IPS-NIHi7 (cell line): ENCODE data around the gene KLK13.
A peak's percentile ranks its signal among the peaks of the same experiment; 100 is the strongest.

Experiments
- DNase-seq: peaks from one replicate; pipeline ENCODE4 v3.0.0; 2012; ENCODE audit warnings: mixed read lengths; ENCODE audit errors: extremely low spot score

The KLK13 gene

DNA sequence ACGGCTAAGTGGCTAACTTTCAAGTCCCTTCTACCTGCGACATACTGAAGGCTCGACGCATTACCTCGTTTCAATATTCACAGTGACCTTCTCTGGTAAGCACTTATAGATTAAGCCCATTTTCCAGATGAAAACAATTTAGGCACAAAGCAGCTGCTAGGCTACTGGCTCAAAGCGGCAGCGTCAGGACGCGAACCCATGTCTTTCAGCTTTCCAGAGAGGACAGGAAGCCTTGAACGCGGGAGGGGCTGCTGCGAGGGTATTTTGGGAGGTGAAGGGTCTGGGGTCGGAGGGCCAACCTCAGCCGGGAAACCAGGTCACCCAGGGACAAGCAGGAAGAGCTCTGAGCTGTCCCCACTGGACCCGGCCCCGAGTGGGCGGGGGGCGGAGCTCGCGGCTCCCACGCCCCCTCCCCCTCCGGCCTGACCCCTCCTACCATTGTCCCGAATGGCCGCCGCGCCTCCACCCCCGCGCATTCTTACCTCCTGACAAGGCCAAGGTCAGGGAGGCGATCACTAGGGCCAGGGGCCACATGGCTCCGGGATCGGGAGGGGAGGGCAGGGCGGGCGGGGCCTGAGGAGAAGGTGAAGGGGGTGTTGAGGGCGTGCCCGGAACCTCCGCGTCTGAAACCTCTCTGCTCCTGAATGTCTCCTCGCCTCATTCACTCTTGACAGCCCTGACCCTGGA lies at the start of gene KLK13:
KLK13 (minus strand) TSS at position 559 of the 687 bp plus-strand sequence; CDS start at position 534, 25 bp downstream.
- peak; percentile 96 for DNase-seq

- DNase-seq: no peak
Observed at GRCh38 chr19:51114087-51114729, 49.3 kb upstream of the KLK13 start.

GRCh38 chr19:51111606-51112005 lies 46.7 kb upstream of the KLK13 start:
- DNase-seq: peak; percentile 46

- no peak for DNase-seq
Observed at GRCh38 chr19:51110666-51110971, 45.7 kb upstream of the KLK13 start.

GRCh38 chr19:51108805-51109146 lies 43.9 kb upstream of the KLK13 start:
- DNase-seq: no peak

DNA sequence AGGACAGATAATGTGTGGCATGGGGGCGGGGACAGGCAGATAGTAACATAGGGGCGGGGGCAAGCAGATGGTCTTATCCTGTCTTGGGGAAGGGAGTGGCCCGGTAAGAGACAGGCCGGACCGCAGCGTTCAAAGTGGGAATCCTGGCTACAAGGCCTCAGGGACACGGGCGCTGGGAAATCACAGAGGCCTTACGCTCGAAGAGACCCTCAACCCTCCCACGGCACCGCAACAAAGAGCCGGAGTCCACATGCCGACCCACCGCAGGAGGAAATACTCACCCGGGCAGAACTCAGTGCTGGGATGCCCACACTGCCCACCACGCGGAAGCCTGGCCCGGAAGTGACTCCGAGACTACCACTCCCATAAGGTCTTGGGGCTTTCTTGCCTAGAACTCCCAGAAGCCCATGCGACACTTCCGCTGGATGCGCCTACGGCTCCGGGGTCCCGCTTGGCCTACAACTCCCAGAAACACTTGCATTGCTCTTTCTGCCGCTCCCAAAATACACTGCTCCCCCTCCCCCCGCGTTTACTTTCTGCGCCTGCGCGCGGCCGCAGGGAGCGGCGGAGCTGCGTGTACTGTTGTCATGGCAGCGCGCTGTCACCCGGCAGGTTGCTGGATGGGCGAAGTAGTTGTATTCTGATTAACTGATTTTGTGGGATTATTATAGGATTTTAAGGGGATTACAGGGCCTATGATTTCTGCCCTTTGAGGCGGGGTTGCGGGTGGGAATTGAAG lies 43.3 kb upstream of the KLK13 start, which contains the start of gene CTU1:
CTU1 (minus strand) TSS at position 344 of the 739 bp plus-strand sequence. CDS start 3,840 bp downstream, outside the sequence.
- DNase-seq: peak; percentile 97

GRCh38 chr19:51107406-51108065 lies 42.6 kb upstream of the KLK13 start:
- no peak for DNase-seq

GRCh38 chr19:51103926-51104341 lies 39.0 kb upstream of the KLK13 start:
- DNase-seq: no peak

GRCh38 chr19:51102991-51103390 lies 38.1 kb upstream of the KLK13 start:
- no peak for DNase-seq

- no peak for DNase-seq
Observed at GRCh38 chr19:51101171-51101865, 36.4 kb upstream of the KLK13 start.

DNA sequence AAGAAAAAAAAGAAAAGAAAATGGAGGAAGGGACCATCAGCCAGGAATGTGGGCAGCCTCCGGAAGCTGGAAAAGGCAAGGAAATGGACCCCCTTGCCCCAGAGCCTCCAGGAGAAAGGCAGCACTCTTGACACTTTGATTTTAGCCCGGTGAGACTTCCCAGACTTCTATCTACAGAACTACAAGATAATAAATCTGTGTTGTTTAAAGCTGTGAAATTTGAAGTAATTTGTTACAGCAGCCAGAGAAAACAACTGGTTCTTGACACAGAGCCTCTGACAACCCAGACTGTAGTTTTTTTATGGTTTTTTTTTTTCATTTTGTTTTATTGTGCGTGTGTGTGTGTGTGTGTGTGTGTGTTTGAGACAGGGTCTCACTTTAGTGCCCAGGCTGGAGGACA lies 35.7 kb upstream of the KLK13 start:
- no peak for DNase-seq

- DNase-seq: no peak
Observed at GRCh38 chr19:51099047-51099382, 34.1 kb upstream of the KLK13 start.

DNA sequence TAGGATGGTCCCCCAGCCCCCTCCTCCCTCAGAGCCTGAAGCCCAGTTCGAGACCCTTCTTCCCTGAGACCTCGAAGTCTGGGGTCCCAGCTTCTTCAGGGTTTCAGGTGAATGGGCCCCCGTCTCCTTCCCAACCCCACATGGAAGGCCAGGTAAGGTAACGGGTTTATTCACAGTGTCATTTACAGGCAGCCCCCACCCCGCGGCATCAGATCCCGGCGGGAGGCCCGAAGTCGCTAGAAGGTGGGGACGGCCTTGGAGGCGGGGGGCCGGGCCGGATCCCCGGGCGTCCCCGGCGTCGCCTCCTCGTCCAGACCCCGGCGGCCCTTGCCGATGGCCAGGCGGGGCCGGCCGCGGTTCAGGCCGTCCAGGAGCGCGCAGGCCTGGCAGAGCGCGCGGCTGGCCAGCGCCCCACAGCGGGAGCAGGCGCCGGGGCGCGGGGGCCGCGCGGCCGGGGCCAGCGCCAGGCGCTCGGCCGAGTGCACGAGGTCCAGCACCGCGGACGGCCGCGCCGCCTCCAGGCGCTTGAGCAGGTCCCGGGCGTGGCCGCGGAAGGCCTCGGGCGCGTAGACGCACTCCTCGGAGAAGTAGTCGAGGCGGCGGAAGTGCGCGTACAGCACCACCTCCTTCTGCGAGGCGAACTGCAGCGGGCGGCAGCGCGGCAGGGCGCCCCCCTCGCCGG lies 33.6 kb upstream of the KLK13 start:
- DNase-seq: peak; percentile 63

DNA sequence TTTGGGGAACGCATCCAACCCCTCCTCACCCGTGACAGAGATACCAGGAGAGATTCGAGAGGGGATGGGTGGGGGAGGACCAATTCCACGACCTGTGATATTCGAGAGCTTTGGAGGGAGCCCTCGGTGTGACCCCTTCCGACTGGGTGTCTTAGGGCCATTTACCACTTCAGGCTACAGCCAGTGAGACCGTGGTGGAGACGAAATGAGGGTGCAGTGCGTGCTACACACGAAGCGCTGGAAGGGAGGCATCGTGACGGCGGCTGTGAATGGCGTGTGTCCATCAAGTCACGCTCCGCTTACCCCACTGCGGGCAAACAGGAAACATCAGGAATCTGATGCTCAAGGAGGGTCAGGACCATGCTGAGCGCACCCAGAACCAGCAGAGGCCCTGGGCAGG lies 32.9 kb upstream of the KLK13 start:
- no peak for DNase-seq

DNA sequence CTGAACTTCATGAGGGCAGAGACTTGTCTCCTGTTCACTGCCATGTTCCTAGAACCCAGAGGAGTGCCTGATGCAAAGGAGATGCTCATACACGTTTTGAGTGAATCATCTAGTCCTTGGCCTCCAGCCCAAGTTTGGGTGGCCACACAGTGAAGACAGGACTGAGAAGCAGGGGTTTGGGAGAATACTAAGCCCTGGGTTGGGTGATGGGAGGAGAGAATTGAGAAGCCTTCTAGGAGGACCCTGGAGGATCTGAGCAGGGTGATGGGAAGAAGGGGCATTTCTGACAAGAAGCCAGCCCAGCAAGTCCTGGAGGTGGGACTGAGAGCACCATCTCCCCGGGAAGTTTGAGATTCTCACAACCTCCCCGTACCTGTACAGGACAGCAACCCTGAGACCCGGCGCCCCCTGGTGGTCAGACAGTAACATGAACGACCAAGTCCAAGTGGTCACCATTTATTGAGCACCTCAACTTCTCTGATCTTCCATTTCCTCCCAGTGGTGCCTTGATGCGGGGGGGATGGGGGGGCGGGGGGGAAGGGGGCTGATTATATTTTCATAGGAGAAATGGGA lies 32.4 kb upstream of the KLK13 start:
- DNase-seq: peak; percentile 73

DNA sequence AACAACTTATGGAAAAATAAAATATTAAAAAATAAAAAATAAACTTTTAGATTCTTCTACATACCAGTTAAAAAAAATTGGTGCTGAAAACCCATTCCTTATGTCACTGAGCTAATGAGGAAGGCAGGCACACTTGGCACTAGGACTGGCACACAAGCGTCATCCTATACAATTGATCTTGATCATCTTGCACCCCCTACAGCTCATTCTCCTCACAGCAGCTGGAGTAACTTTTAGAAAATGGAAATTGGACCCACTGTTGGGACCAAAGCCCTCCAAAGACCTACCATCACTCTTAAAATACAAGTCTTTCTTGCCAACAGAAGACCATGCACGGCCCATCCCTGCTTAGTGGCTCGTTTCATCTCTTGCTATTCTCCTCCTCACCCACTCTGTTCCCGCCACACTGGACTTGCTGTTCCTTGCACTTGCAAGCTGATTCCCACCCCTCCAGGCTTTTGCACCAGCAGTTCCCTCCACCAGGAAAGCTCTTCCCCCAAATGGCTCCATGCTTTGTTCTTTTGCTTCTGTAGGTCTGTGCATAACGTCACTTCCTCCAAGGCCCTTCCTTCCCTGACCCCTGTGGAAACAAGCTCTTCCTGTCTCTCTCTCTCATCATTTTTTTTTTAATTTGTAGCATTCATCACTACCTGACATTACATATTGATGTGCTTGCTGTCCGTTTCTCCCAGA lies 31.7 kb upstream of the KLK13 start:
- no peak for DNase-seq

DNA sequence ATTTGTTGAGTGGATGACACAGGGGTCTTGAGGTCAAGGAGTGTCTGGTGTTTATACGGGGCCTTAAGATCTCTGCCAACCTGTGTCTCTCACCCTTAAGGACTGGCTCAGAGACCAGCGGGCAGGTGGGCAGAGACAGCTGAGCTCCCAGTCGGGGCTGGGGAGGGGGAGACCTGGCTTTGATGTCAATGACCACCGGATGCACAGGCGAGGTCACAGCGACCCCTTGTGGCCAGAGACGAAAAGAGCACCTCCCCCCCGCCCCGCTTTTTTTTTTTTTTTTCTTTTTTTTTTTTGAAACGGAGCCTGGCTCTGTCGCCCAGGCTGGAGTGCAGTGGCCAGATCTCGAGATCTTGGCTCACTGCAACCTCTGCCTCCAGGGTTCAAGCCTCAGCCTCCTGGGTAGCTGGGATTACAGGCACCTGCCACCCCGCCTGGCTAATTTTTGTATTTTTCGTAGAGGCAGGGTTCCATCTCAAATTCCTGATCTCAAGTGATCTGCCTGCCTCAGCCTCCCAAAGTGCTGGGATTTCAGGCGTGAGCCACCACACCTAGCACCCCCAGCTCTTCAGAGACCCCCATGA lies 29.9 kb upstream of the KLK13 start:
- peak; percentile 90 for DNase-seq

DNA sequence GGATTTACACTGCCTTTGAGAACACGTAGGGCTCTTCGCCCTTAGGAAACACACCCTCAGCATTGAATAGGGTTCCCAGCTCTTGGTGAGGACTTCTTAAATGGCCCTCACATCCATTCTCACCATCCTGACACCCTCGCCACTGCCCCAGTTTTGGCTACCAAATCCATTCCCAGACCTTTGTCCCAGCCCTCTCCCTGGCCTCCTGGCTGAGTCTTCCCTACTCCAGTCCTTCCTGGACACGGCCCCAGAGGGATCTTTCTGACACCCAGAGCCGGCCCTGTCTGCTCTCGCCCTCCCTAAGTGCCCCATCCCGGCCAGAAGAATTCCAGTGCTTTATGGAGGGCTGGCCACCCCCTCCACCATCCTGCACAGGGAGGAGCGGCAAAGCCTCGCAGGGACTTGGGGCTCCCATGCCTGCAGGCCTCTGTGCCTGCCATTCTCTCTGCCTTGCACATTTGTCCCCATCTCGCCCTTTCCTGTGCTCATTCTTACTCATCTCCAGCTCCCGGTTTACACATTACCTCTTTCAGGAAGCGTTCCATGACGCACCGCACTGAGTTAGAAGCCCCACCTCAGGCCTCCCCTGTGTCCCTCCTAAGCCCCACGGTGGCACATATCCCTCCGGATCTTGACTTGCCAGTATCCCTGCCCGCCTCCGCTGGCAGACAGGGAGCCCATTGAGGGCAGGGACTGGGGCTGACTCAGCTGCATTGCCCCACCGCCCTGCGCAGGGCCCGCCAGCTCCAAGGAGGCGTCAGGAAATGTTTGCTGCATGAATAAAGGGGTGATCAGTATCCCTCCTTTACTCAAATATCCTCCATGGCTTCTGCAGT lies 28.8 kb upstream of the KLK13 start:
- DNase-seq: no peak

- no peak for DNase-seq
Observed at GRCh38 chr19:51093101-51093500, 28.2 kb upstream of the KLK13 start.
